H1 (cell line): ENCODE measurements around the gene ASTN2.

Experiments
- BRCA1 ChIP-seq: IDR thresholded peaks from 2 replicates; pipeline ENCODE4 v1.6.1; 2012; ENCODE audit warnings: low read depth, low read length, improper control_type of control experiment
- CEBPB ChIP-seq: IDR thresholded peaks from 2 replicates; pipeline ENCODE4 v1.6.1; 2012; ENCODE audit warnings: low read depth, low read length
- CHD2 ChIP-seq: IDR thresholded peaks from 2 replicates; pipeline ENCODE4 v1.6.1; 2012; ENCODE audit warnings: low read length, improper control_type of control experiment
- CTCF ChIP-seq, 3 experiments: IDR thresholded peaks; 1 replicate in 2 of 3; 2 replicates in 1 of 3; pipeline versions ENCODE4 v1.5.1 to v1.6.1; 2011; ENCODE audit warnings: low read length in 3 of 3, mild to moderate bottlenecking in 3 of 3, inconsistent platforms in 2 of 3, low read depth in 1 of 3, moderate library complexity in 1 of 3; ENCODE audit not compliant: insufficient read depth in 1 of 3; ENCODE audit errors: control extremely low read depth in 1 of 3
- EP300 ChIP-seq, 2 experiments: IDR thresholded peaks; 1 replicate in 1 of 2; 2 replicates in 1 of 2; pipeline ENCODE4 v1.6.1; 2011 to 2012; ENCODE audit warnings: low read depth in 2 of 2, low read length in 2 of 2, mild to moderate bottlenecking in 2 of 2, borderline replicate concordance in 1 of 2, inconsistent platforms in 1 of 2, moderate library complexity in 1 of 2
- EZH2 ChIP-seq: fragments of 200-600 bp; sonication (generic); IDR thresholded peaks from 2 replicates; pipeline ENCODE4 v1.7.1; 2012; ENCODE audit warnings: low read depth, mild to moderate bottlenecking, moderate library complexity, low read length, inconsistent platforms; ENCODE audit not compliant: severe bottlenecking
- MAX ChIP-seq: IDR thresholded peaks from 2 replicates; pipeline ENCODE4 v1.6.1; 2012; ENCODE audit warnings: inconsistent platforms
- POLR2A ChIP-seq, 2 experiments: IDR thresholded peaks; 1 replicate in 1 of 2; 2 replicates in 1 of 2; pipeline ENCODE4 v1.6.1; 2011; ENCODE audit warnings: low read depth in 2 of 2, low read length in 2 of 2, mild to moderate bottlenecking in 2 of 2; ENCODE audit errors: control extremely low read depth in 1 of 2
- POLR2AphosphoS5 ChIP-seq: IDR thresholded peaks from 2 replicates; pipeline ENCODE4 v1.6.1; 2011; ENCODE audit warnings: low read depth, low read length
- RNF2 ChIP-seq: fragments of 200-900, 300-1000 bp; sonication (generic); IDR thresholded peaks from 2 replicates; pipeline ENCODE4 v1.7.1; 2016; ENCODE audit warnings: borderline replicate concordance, low read depth, mild to moderate bottlenecking, antibody characterized with exemption, low read length; ENCODE audit not compliant: poor library complexity, severe bottlenecking; ENCODE audit errors: missing control alignments
- SP2 ChIP-seq: IDR thresholded peaks from 2 replicates; pipeline ENCODE4 v1.6.1; 2012; ENCODE audit warnings: mild to moderate bottlenecking, low read length, inconsistent platforms
- TEAD4 ChIP-seq: IDR thresholded peaks from 2 replicates; pipeline ENCODE4 v1.6.1; 2012; ENCODE audit warnings: low read depth, low read length, inconsistent platforms, mixed read lengths
- ZNF274 ChIP-seq: IDR thresholded peaks from 2 replicates; pipeline ENCODE4 v1.7.0; 2012; ENCODE audit warnings: low read length, borderline replicate concordance; ENCODE audit errors: extremely low read depth
- TF ChIP-seq, protein P1 (sequence below): IDR thresholded peaks from 2 replicates; pipeline ENCODE4 v1.6.1; 2011; ENCODE audit warnings: low read length, improper control_type of control experiment

DNA sequence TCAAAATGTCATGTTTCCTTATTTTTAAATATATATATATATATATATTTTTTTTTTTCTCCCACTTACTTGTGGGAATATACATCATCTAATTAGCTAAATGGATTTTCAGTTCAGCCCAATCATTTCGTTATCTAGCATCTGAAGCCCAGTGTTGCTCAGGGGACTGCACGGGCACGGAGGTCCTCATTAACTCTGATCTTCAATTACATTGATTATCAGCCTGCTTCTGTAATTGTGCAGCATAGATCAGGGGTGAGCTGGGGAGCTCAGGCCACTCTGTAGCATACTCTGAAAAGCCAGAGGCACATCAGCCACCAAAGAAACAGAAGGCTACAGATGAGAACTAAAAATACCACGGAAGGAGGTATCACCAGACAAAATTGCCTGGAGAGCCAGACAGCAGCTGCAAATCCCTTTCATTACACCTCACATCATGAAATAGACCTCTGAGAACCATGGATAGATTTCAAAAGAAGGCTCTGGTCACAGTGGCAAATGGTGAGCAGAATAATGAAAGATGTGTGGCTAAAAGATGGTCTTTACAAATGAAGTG is 401.3 kb downstream of the ASTN2 start:
- TF ChIP-seq CHD2, result no peak
- TF ChIP-seq CTCF (IDR thresholded peaks at IDR 0.05; ENCODE audit: control extremely low read depth in 1 of 3, insufficient read depth in 1 of 3, low read depth in 1 of 3, low read length in 3 of 3), result no peak
- TF ChIP-seq CEBPB, result no peak
- TF ChIP-seq BRCA1, result no peak
- TF ChIP-seq EZH2, result no peak
- no peak for TF ChIP-seq TEAD4
- TF ChIP-seq ZNF274, result no peak
- TF ChIP-seq POLR2A (IDR thresholded peaks at IDR 0.05; ENCODE audit: control extremely low read depth in 1 of 2, low read depth in 2 of 2, low read length in 2 of 2), result no peak
- no peak for TF ChIP-seq SP2
- TF ChIP-seq, protein P1, sequence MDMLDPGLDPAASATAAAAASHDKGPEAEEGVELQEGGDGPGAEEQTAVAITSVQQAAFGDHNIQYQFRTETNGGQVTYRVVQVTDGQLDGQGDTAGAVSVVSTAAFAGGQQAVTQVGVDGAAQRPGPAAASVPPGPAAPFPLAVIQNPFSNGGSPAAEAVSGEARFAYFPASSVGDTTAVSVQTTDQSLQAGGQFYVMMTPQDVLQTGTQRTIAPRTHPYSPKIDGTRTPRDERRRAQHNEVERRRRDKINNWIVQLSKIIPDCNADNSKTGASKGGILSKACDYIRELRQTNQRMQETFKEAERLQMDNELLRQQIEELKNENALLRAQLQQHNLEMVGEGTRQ, result no peak
- no peak for TF ChIP-seq POLR2AphosphoS5
- TF ChIP-seq EP300 (IDR thresholded peaks at IDR 0.05; ENCODE audit: borderline replicate concordance in 1 of 2, low read depth in 2 of 2, low read length in 2 of 2), result no peak
- TF ChIP-seq MAX, result no peak
- no peak for TF ChIP-seq RNF2
